NCI-H510A (cell line): ENCODE results near the gene GRK2.

Experiments used
- DNase-seq: peaks from one replicate; lab custom pipeline; 2025; lab: John Stamatoyannopoulos, UW

GRK2 gene

GRCh38 chr11:67254798-67255197 is 11.5 kb upstream of the GRK2 start:
- no peak for DNase-seq

GRCh38 chr11:67255353-67255752 is 10.9 kb upstream of the GRK2 start:
- no peak for DNase-seq

GRCh38 chr11:67255864-67256263 is 10.4 kb upstream of the GRK2 start:
- DNase-seq, result no peak

GRCh38 chr11:67256477-67257135 is 9.7 kb upstream of the GRK2 start:
- DNase-seq, result no peak

- DNase-seq, result no peak
Observed at GRCh38 chr11:67260406-67260805, 5.9 kb upstream of the GRK2 start.

GRCh38 chr11:67260885-67261639 is 5.2 kb upstream of the GRK2 start:
- DNase-seq, result peak; percentile 28

GRCh38 chr11:67261640-67261945 is 4.7 kb upstream of the GRK2 start:
- no peak for DNase-seq

GRCh38 chr11:67261946-67262681 is 4.2 kb upstream of the GRK2 start:
- no peak for DNase-seq

- DNase-seq, result peak; percentile 81
Observed at GRCh38 chr11:67262731-67263675, 3.3 kb upstream of the GRK2 start.

- DNase-seq, result no peak
Observed at GRCh38 chr11:67264260-67264659, 2.0 kb upstream of the GRK2 start.

GRCh38 chr11:67264877-67265632 is 1.2 kb upstream of the GRK2 start:
- no peak for DNase-seq

GRCh38 chr11:67265633-67266448 is 432 bp upstream of the GRK2 start:
- DNase-seq, result peak; percentile 63

GRCh38 chr11:67267188-67268080 is 1.2 kb downstream of the GRK2 start:
- peak; percentile 70 for DNase-seq

- DNase-seq, result no peak
Observed at GRCh38 chr11:67268081-67268961, 2.0 kb downstream of the GRK2 start.

- no peak for DNase-seq
Observed at GRCh38 chr11:67268962-67269268, 2.6 kb downstream of the GRK2 start.

GRCh38 chr11:67269401-67270255 is 3.4 kb downstream of the GRK2 start:
- DNase-seq, result no peak
